ENCODE results near the gene PHAF1. TPM values are rescaled to one million over a fixed set of nuclear protein-coding genes. Genes with fewer than 3 reads are reported as not detected.

PHAF1 gene
- total and polyA plus RNA-seq, 4 donors = 26.6 to 42.4 (median 28.4) TPM

DNA sequence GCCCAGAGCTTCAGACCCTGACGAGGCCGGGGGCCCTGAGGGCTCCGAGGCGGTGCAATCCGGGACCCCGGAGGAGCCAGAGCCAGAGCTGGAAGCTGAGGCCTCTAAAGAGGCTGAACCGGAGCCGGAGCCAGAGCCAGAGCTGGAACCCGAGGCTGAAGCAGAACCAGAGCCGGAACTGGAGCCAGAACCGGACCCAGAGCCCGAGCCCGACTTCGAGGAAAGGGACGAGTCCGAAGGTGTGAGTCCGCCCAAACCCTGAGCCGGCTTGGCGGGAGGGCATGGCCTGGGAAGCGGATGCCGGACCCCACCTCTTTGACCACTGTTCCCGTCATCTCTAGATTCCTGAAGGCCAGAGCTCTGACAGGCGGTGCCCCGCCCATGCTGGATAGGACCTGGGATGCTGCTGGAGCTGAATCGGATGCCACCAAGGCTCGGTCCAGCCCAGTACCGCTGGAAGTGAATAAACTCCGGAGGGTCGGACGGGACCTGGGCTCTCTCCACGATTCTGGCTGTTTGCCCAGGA lies 65.0 kb downstream of the PHAF1 start:
- peaks cover 12 to 38% (median 23%) of the 10 kb centered on the region in 4 donors for H3K4me1 ChIP-seq (ENCODE audit: control insufficient read depth in 4 of 4, insufficient read depth in 4 of 4, low read length in 3 of 4)
- H3K9me3 ChIP-seq (ENCODE audit: control insufficient read depth in 4 of 4, low read length in 3 of 4) = no peaks in the 10 kb centered on the region
- no peaks in the 10 kb centered on the region for H3K27me3 ChIP-seq (ENCODE audit: control insufficient read depth in 4 of 4, insufficient read depth in 4 of 4, low read length in 3 of 4)
- H3K9ac ChIP-seq (ENCODE audit: low read depth in 1 of 2, low read length in 2 of 2) = no peak overlapping the region
- H3K36me3 ChIP-seq (ENCODE audit: control insufficient read depth in 4 of 4, insufficient read depth in 3 of 4, low read depth in 1 of 4, low read length in 3 of 4) = no peaks in the 10 kb centered on the region
- DNase-seq (ENCODE audit: low spot score) = no peak
- peak overlapping the region in 1 of 2 donors; percentile 66 for H3K27ac ChIP-seq (ENCODE audit: low read depth in 1 of 2, low read length in 2 of 2)
- WGBS = 59% methylated on average over 31 of the region's 31 CpGs
- H3K4me3 ChIP-seq (ENCODE audit: low read depth in 1 of 3, low read length in 3 of 3) = peak overlapping the region in 1 of 3 donors; percentile 38
- TF ChIP-seq ATF3 (IDR thresholded peaks at IDR 0.05) (no peak), HNF4A (conservative IDR thresholded peaks at IDR 0.05) (no peak), TAF1 (conservative IDR thresholded peaks at IDR 0.05) (no peak), FOXA2 (IDR thresholded peaks at IDR 0.05) (no peak), REST (IDR thresholded peaks at IDR 0.05) (no peak), GABPA (IDR thresholded peaks at IDR 0.05 in 1 of 2, conservative IDR thresholded peaks at IDR 0.05 in 1 of 2) (no peak), JUND (IDR thresholded peaks at IDR 0.05) (no peak), YY1 (IDR thresholded peaks at IDR 0.05) (no peak), EGR1 (IDR thresholded peaks at IDR 0.05; ENCODE audit: low read depth in 2 of 2) (no peak), RXRA (IDR thresholded peaks at IDR 0.05) (no peak), MAX (IDR thresholded peaks at IDR 0.05) (no peak), NR2F2 (IDR thresholded peaks at IDR 0.05) (no peak), FOXA1 (IDR thresholded peaks at IDR 0.05) (no peak), SP1 (IDR thresholded peaks at IDR 0.05) (no peak)
- TF ChIP-seq, protein P1, sequence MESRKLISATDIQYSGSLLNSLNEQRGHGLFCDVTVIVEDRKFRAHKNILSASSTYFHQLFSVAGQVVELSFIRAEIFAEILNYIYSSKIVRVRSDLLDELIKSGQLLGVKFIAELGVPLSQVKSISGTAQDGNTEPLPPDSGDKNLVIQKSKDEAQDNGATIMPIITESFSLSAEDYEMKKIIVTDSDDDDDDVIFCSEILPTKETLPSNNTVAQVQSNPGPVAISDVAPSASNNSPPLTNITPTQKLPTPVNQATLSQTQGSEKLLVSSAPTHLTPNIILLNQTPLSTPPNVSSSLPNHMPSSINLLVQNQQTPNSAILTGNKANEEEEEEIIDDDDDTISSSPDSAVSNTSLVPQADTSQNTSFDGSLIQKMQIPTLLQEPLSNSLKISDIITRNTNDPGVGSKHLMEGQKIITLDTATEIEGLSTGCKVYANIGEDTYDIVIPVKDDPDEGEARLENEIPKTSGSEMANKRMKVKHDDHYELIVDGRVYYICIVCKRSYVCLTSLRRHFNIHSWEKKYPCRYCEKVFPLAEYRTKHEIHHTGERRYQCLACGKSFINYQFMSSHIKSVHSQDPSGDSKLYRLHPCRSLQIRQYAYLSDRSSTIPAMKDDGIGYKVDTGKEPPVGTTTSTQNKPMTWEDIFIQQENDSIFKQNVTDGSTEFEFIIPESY (IDR thresholded peaks at IDR 0.05) = no peak

DNA sequence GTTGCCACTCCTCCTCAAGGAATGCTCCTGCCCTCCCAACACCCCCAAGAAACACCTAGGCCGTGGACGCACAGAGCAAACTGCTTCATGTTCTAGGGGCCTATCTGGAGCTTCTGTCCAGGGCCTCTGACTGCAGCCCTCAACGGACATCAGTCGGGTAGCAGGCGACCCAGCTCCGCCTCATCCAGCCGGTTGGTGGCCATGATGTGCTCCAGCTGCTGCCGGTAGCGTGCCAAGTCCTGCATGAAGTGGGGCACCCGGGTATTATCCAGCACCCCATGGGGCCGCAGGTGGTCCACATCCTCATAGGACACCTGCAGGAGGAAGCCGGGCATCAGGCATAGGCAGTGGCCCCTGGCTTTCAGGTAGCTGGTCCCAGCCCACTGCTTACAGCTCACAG lies 66.9 kb downstream of the PHAF1 start:
- no peak for TF ChIP-seq HNF4A (conservative IDR thresholded peaks at IDR 0.05)
- H3K27me3 ChIP-seq (ENCODE audit: control insufficient read depth in 4 of 4, insufficient read depth in 4 of 4, low read length in 3 of 4) = no peaks in the 10 kb centered on the region

More for the DNA sequence above, 66.9 kb downstream of the PHAF1 start:
- H3K9ac ChIP-seq (ENCODE audit: low read depth in 1 of 2, low read length in 2 of 2) = no peak overlapping the region
- H3K4me1 ChIP-seq (ENCODE audit: control insufficient read depth in 4 of 4, insufficient read depth in 4 of 4, low read length in 3 of 4) = peaks cover 12 to 33% (median 20%) of the 10 kb centered on the region in 4 donors
- no peaks in the 10 kb centered on the region for H3K9me3 ChIP-seq (ENCODE audit: control insufficient read depth in 4 of 4, low read length in 3 of 4)
- WGBS = 95% methylated on average over 12 of the region's 12 CpGs
- no peak overlapping the region for H3K27ac ChIP-seq (ENCODE audit: low read depth in 1 of 2, low read length in 2 of 2)
- no peaks in the 10 kb centered on the region for H3K36me3 ChIP-seq (ENCODE audit: control insufficient read depth in 4 of 4, insufficient read depth in 3 of 4, low read depth in 1 of 4, low read length in 3 of 4)
- no peak for DNase-seq (ENCODE audit: low spot score)
- H3K4me3 ChIP-seq (ENCODE audit: low read depth in 1 of 3, low read length in 3 of 3) = no peak overlapping the region
